IMR-90 (cell line): ENCODE measurements around the gene ZNRF4.

Experiments
- BHLHE40 ChIP-seq: fragments of 150-350 bp; IDR thresholded peaks from 2 replicates; pipeline ENCODE4 v1.6.1; 2016; ENCODE audit warnings: mild to moderate bottlenecking, low read depth, low read length
- MAFK ChIP-seq: IDR thresholded peaks from 2 replicates; pipeline ENCODE4 v1.6.1; 2012; ENCODE audit warnings: low read depth, low read length, improper control_type of control experiment
- MAZ ChIP-seq: IDR thresholded peaks from 2 replicates; pipeline ENCODE4 v1.6.1; 2012; ENCODE audit warnings: low read depth, mild to moderate bottlenecking, low read length, improper control_type of control experiment, moderate library complexity, borderline replicate concordance
- POLR2A ChIP-seq: IDR thresholded peaks from 2 replicates; pipeline ENCODE4 v1.6.1; 2012; ENCODE audit warnings: mild to moderate bottlenecking, low read depth, low read length
- RAD21 ChIP-seq: IDR thresholded peaks from 2 replicates; pipeline ENCODE4 v1.6.1; 2012; ENCODE audit warnings: low read length, improper control_type of control experiment
- RCOR1 ChIP-seq: IDR thresholded peaks from 2 replicates; pipeline ENCODE4 v1.6.1; 2012; ENCODE audit warnings: mild to moderate bottlenecking, low read length, improper control_type of control experiment; ENCODE audit not compliant: insufficient replicate concordance
- RFX5 ChIP-seq: IDR thresholded peaks from 2 replicates; pipeline ENCODE4 v1.8.0; 2012; ENCODE audit warnings: low read depth, mild to moderate bottlenecking, low read length, moderate library complexity
- TF ChIP-seq, protein P1 (sequence below): conservative IDR thresholded peaks from 2 replicates; pipeline ENCODE4 v1.5.1; 2012; ENCODE audit warnings: mild to moderate bottlenecking, low read depth, low read length, improper control_type of control experiment

DNA sequence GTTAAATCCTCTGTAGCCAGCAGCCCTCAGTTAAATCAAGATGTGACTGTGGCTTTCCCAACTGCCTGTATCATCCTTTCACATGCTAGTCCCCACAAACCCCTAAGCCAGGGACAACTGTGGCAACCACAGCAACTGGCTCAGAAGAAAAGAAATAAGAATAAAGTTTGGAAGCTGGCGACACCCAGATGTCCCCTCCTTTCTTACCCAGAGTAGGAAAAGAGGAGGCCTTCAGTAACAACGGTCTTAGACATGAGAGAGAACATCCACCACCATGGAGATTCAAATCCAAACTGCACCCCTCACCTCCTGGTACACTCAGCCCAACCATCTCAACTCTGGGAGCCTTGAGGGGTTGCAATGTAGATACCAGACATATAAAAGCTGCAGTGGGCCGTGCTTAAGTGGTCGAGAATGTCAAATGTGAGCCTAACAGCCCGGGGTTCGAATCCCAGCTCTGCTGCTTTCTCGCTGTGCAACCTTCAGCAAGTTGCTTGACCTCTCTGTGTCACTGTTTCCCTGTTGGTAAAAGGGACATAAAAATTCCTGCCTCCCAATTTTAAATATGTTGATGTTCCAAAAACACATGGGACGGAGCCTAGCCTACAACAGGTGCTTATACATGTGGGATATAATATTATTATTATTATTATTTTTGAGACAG, 23.8 kb downstream of the ZNRF4 start:
- TF ChIP-seq, protein P1, sequence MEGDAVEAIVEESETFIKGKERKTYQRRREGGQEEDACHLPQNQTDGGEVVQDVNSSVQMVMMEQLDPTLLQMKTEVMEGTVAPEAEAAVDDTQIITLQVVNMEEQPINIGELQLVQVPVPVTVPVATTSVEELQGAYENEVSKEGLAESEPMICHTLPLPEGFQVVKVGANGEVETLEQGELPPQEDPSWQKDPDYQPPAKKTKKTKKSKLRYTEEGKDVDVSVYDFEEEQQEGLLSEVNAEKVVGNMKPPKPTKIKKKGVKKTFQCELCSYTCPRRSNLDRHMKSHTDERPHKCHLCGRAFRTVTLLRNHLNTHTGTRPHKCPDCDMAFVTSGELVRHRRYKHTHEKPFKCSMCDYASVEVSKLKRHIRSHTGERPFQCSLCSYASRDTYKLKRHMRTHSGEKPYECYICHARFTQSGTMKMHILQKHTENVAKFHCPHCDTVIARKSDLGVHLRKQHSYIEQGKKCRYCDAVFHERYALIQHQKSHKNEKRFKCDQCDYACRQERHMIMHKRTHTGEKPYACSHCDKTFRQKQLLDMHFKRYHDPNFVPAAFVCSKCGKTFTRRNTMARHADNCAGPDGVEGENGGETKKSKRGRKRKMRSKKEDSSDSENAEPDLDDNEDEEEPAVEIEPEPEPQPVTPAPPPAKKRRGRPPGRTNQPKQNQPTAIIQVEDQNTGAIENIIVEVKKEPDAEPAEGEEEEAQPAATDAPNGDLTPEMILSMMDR, result no peak
- TF ChIP-seq RAD21 (no peak), POLR2A (no peak), MAFK (no peak), MAZ (no peak), RFX5 (no peak), BHLHE40 (no peak), RCOR1 (no peak)
